ENCODE results near the gene GABRR2. TPM values are rescaled to one million over a fixed set of nuclear protein-coding genes. Genes with fewer than 3 reads are reported as not detected.

Gene GABRR2
- total and polyA plus RNA-seq, 2 of the 4 experiments (the other 2 are of a cell fraction): 0.26 TPM; not detected in 1

DNA sequence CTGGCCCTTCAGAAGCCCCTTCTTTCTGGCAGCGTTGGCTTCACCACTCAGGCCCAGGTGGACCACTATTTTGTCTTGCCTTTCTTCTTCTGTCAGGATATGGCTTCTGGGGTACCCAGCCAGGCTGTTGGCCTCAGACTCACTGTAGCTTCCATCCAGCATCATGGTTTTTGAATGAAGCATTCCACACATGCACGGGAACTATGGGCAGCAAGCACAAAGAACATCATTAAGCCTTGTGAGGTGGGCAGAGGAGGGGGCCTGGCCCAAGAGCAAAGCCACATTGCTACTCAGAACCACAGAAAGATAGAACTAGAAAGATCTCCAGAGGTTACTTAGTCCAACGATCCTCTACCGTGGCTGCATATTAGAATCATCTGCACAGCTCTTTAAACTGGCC is 57.3 kb downstream of the GABRR2 start:
- TF ChIP-seq, protein P1, sequence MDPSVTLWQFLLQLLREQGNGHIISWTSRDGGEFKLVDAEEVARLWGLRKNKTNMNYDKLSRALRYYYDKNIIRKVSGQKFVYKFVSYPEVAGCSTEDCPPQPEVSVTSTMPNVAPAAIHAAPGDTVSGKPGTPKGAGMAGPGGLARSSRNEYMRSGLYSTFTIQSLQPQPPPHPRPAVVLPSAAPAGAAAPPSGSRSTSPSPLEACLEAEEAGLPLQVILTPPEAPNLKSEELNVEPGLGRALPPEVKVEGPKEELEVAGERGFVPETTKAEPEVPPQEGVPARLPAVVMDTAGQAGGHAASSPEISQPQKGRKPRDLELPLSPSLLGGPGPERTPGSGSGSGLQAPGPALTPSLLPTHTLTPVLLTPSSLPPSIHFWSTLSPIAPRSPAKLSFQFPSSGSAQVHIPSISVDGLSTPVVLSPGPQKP (IDR thresholded peaks at IDR 0.05; ENCODE audit: borderline replicate concordance, low read depth, low read length): no peak
- no peak for TF ChIP-seq CHD1 (IDR thresholded peaks at IDR 0.05; ENCODE audit: low read depth, low read length)
- no peak for TF ChIP-seq MXI1 (IDR thresholded peaks at IDR 0.05; ENCODE audit: borderline replicate concordance, low read depth, low read length)
- TF ChIP-seq RCOR1 (IDR thresholded peaks at IDR 0.05; ENCODE audit: insufficient replicate concordance, low read length): no peak
- TF ChIP-seq MAFK (IDR thresholded peaks at IDR 0.05; ENCODE audit: low read depth, low read length): no peak
- TF ChIP-seq, protein P2, sequence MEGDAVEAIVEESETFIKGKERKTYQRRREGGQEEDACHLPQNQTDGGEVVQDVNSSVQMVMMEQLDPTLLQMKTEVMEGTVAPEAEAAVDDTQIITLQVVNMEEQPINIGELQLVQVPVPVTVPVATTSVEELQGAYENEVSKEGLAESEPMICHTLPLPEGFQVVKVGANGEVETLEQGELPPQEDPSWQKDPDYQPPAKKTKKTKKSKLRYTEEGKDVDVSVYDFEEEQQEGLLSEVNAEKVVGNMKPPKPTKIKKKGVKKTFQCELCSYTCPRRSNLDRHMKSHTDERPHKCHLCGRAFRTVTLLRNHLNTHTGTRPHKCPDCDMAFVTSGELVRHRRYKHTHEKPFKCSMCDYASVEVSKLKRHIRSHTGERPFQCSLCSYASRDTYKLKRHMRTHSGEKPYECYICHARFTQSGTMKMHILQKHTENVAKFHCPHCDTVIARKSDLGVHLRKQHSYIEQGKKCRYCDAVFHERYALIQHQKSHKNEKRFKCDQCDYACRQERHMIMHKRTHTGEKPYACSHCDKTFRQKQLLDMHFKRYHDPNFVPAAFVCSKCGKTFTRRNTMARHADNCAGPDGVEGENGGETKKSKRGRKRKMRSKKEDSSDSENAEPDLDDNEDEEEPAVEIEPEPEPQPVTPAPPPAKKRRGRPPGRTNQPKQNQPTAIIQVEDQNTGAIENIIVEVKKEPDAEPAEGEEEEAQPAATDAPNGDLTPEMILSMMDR (conservative IDR thresholded peaks at IDR 0.05; ENCODE audit: low read depth, low read length): no peak
- no peak for TF ChIP-seq MAZ (IDR thresholded peaks at IDR 0.05; ENCODE audit: borderline replicate concordance, low read depth, low read length)
- TF ChIP-seq, protein P3, sequence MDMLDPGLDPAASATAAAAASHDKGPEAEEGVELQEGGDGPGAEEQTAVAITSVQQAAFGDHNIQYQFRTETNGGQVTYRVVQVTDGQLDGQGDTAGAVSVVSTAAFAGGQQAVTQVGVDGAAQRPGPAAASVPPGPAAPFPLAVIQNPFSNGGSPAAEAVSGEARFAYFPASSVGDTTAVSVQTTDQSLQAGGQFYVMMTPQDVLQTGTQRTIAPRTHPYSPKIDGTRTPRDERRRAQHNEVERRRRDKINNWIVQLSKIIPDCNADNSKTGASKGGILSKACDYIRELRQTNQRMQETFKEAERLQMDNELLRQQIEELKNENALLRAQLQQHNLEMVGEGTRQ (IDR thresholded peaks at IDR 0.05; ENCODE audit: low read depth, low read length): no peak
- TF ChIP-seq CEBPB (IDR thresholded peaks at IDR 0.05; ENCODE audit: low read depth, low read length): no peak
- TF ChIP-seq RAD21 (IDR thresholded peaks at IDR 0.05; ENCODE audit: low read length): no peak
- TF ChIP-seq POLR2A (IDR thresholded peaks at IDR 0.05; ENCODE audit: low read depth, low read length): no peak
- TF ChIP-seq RFX5 (IDR thresholded peaks at IDR 0.05; ENCODE audit: low read depth, low read length): no peak
- TF ChIP-seq SMC3 (IDR thresholded peaks at IDR 0.05; ENCODE audit: low read depth, low read length): no peak
- no peak for TF ChIP-seq NFE2L2 (IDR thresholded peaks at IDR 0.05; ENCODE audit: low read depth, low read length)
- no peaks in the 10 kb centered on the region for H4K20me1 ChIP-seq (ENCODE audit: insufficient read depth, low read length)
- no peak overlapping the region for H3K9ac ChIP-seq (ENCODE audit: low read depth, low read length)
- H3K4me2 ChIP-seq (ENCODE audit: low read depth, low read length): no peak overlapping the region
- no TSS peak for BruUV-seq (replicated peaks)
- no peak for ATAC-seq (ENCODE audit: low read depth)
- no peaks in the 10 kb centered on the region for H3K9me3 ChIP-seq (ENCODE audit: control insufficient read depth, insufficient read depth, low read length)
- H3K56ac ChIP-seq (ENCODE audit: extremely low read depth, insufficient read depth, low read length): no peak overlapping the region
- H2AK9ac ChIP-seq (replicated peaks; ENCODE audit: low read depth, low read length, poor library complexity): no peak overlapping the region
- H3K14ac ChIP-seq (replicated peaks; ENCODE audit: low read depth, low read length): no peak overlapping the region
- in situ Hi-C loops (cut with MboI; ENCODE audit: low sequenced_read_pairs) (no loop called here), dilution Hi-C loops (cut with HindIII; ENCODE audit: low sequenced_read_pairs, unreplicated experiment) (no loop called here), intact Hi-C loops (cut with micrococcal nuclease) (no loop called here)
- H3K4me1 ChIP-seq (ENCODE audit: control insufficient read depth, insufficient read depth, low read length): no peaks in the 10 kb centered on the region
- H3K9me1 ChIP-seq (ENCODE audit: insufficient read depth, low read length): no peaks in the 10 kb centered on the region
- no peak overlapping the region for H2BK15ac ChIP-seq (ENCODE audit: low read depth, low read length)
- no peak for DNase-seq
- H3K36me3 ChIP-seq (ENCODE audit: control insufficient read depth, insufficient read depth, low read length): no peaks in the 10 kb centered on the region
- no peak overlapping the region for H2BK5ac ChIP-seq (ENCODE audit: low read depth, low read length, poor library complexity, severe bottlenecking)
- no peak overlapping the region for H4K8ac ChIP-seq (ENCODE audit: low read depth in 2 of 2, low read length in 2 of 2)
- ChIA-PET CTCF (no interaction called here), POLR2A (ENCODE audit: unreplicated experiment) (no interaction called here)
- H3K23ac ChIP-seq (ENCODE audit: low read depth, low read length): no peak overlapping the region
- no peak overlapping the region for H2AK5ac ChIP-seq (ENCODE audit: low read depth, low read length)
- WGBS, 2 experiments (ENCODE audit: extremely low coverage in 2 of 2, insufficient read length in 1 of 2): no CpG with 5 or more reads among the region's 4 CpGs
- no peak overlapping the region for H3K27ac ChIP-seq (ENCODE audit: insufficient read depth, low read length)
- peaks cover 5% of the 10 kb centered on the region for H3K27me3 ChIP-seq (ENCODE audit: control insufficient read depth, insufficient read depth, low read length)
- no peak overlapping the region for H3K4me3 ChIP-seq (ENCODE audit: insufficient read depth, low read depth, low read length)
- H3K18ac ChIP-seq (ENCODE audit: low read depth, low read length): no peak overlapping the region
- no peak overlapping the region for H4K91ac ChIP-seq (ENCODE audit: insufficient read depth, low read depth, low read length)
- H3K4ac ChIP-seq (ENCODE audit: low read depth, low read length): no peak overlapping the region
- no peak overlapping the region for H4K5ac ChIP-seq (ENCODE audit: low read depth, low read length)
- H2AFZ ChIP-seq (replicated peaks; ENCODE audit: low read length, poor library complexity): no peak overlapping the region
- H2BK20ac ChIP-seq (ENCODE audit: low read depth, low read length): no peak overlapping the region
- no peak overlapping the region for H2BK120ac ChIP-seq (ENCODE audit: low read depth, low read length)
- no peaks in the 10 kb centered on the region for H3K79me1 ChIP-seq (ENCODE audit: low read depth in 1 of 2, low read length in 2 of 2)

All from IMR-90 (cell line).